HG03175 (cell line): Measurements from ENCODE around the gene GNG7.
"Not testable (repeated sequence)": the region's sequence is repeated elsewhere in the genome, so short reads cannot be mapped to it uniquely, and the experiment has no call there.

Experiments
- ATAC-seq: cut with Tn5 transposase; IDR thresholded peaks from one replicate; pipeline ENCODE4 v1.9.1; 2021; ENCODE audit warnings: mild to moderate bottlenecking, moderate library complexity; ENCODE audit not compliant: unreplicated experiment

The GNG7 gene

GRCh38 chr19:2542341-2543069, 160.0 kb downstream of the GNG7 start:
- ATAC-seq: no peak

- ATAC-seq: no peak
Observed at GRCh38 chr19:2540646-2541454, 161.6 kb downstream of the GNG7 start.

- no peak for ATAC-seq
Observed at GRCh38 chr19:2540251-2540645, 162.2 kb downstream of the GNG7 start.

- no peak for ATAC-seq
Observed at GRCh38 chr19:2538096-2538757, 164.3 kb downstream of the GNG7 start.

GRCh38 chr19:2537584-2537983, 164.9 kb downstream of the GNG7 start:
- not testable (repeated sequence) for ATAC-seq

GRCh38 chr19:2536461-2536860, 166.0 kb downstream of the GNG7 start:
- ATAC-seq: no peak

GRCh38 chr19:2534423-2535013, 168.0 kb downstream of the GNG7 start:
- ATAC-seq: no peak

GRCh38 chr19:2533686-2534422, 168.6 kb downstream of the GNG7 start:
- ATAC-seq: no peak

GRCh38 chr19:2533072-2533425, 169.4 kb downstream of the GNG7 start:
- no peak for ATAC-seq

GRCh38 chr19:2532252-2533071, 170.0 kb downstream of the GNG7 start:
- ATAC-seq: no peak

- not testable (repeated sequence) for ATAC-seq
Observed at GRCh38 chr19:2529942-2530341, 172.6 kb downstream of the GNG7 start.

GRCh38 chr19:2529473-2529918, 173.0 kb downstream of the GNG7 start:
- ATAC-seq: no peak

GRCh38 chr19:2528675-2529101, 173.8 kb downstream of the GNG7 start:
- no peak for ATAC-seq

GRCh38 chr19:2527686-2528085, 174.8 kb downstream of the GNG7 start:
- no peak for ATAC-seq

GRCh38 chr19:2527171-2527570, 175.3 kb downstream of the GNG7 start:
- ATAC-seq: no peak

GRCh38 chr19:2524840-2525723, 177.4 kb downstream of the GNG7 start:
- ATAC-seq: no peak

- no peak for ATAC-seq
Observed at GRCh38 chr19:2524361-2524839, 178.1 kb downstream of the GNG7 start.

- no peak for ATAC-seq
Observed at GRCh38 chr19:2523630-2524311, 178.7 kb downstream of the GNG7 start.
